ENCODE results near the gene CADPS2.

CADPS2 gene

DNA sequence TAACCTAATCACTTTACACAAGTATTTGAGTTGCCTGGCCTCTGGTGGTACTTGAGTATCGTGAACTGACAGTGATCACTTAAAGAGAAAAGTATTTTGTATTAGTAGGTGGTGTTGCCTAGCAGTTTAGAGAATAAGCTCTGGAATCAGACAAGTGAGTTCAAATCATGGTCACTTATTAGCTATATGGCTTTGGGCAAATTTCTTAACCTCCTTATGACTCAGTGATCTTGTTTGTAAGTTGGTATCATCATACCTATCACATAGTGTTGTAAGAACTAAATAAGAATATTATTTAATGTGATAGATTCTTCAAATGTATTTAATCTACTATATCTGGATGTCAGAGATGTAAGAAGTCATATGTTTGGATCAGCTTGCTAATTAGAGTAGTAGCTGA is 351.2 kb downstream of the CADPS2 start:
- no peak for FAIRE-seq
- no peak for DNase-seq (ENCODE audit: insufficient read length, low spot score)
- TF ChIP-seq SPI1 (IDR thresholded peaks at IDR 0.05; ENCODE audit: low read depth, low read length), result no peak
- TF ChIP-seq POLR2A (IDR thresholded peaks at IDR 0.05; ENCODE audit: low read depth, low read length), result no peak
- TF ChIP-seq POU2F2 (IDR thresholded peaks at IDR 0.05; ENCODE audit: low read depth, low read length), result no peak
- no peak for TF ChIP-seq POLR2AphosphoS5 (IDR thresholded peaks at IDR 0.05; ENCODE audit: low read depth, low read length)
- no peak for TF ChIP-seq TAF1 (IDR thresholded peaks at IDR 0.05; ENCODE audit: low read depth, low read length)
- TF ChIP-seq PAX5 (IDR thresholded peaks at IDR 0.05; ENCODE audit: insufficient read depth, low read length, severe bottlenecking), result no peak

DNA sequence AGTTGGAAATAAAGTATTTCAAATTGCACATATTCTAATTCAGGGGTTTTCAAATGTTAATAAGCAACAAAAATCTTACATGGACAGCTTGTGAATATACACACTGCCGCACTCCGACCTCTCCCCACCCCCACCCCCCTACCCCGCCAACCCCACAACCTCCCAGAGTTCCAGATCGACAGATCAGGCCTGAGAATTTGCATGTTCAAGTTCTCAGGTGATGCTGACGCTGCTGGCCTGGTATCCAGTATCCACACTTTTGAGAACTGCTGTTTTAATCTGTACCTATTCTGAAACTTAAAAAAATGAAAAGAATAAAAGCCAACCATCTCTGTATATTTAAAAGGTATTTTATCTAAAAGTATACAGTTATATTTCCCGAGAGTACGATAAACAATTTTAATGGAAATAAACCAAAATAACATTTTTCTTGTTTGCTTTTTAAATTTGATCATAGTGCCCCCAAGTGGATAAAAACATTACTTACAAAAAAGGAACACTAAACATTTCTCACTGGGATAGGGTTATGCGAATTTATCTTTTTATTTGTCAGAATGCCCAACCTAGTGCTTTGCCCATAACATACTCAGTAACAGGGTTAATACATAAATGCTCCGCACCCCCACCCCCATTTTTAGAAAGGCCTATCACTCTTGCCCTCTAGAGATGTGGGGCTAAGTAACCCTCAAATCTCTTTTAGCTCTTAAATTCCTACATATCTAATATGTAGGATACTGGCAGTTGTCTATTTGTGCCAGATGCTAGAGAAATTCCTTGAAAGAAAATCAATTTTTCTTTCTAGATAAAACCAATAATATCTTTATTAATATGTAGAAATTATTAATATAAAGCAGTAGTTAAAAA is 353.6 kb downstream of the CADPS2 start:
- no peak for FAIRE-seq
- TF ChIP-seq POLR2A (IDR thresholded peaks at IDR 0.05; ENCODE audit: low read depth, low read length) (no peak), PAX5 (IDR thresholded peaks at IDR 0.05; ENCODE audit: insufficient read depth, low read length, severe bottlenecking) (no peak), SPI1 (IDR thresholded peaks at IDR 0.05; ENCODE audit: low read depth, low read length) (no peak)
- DNase-seq (ENCODE audit: insufficient read length, low spot score), result no peak

DNA sequence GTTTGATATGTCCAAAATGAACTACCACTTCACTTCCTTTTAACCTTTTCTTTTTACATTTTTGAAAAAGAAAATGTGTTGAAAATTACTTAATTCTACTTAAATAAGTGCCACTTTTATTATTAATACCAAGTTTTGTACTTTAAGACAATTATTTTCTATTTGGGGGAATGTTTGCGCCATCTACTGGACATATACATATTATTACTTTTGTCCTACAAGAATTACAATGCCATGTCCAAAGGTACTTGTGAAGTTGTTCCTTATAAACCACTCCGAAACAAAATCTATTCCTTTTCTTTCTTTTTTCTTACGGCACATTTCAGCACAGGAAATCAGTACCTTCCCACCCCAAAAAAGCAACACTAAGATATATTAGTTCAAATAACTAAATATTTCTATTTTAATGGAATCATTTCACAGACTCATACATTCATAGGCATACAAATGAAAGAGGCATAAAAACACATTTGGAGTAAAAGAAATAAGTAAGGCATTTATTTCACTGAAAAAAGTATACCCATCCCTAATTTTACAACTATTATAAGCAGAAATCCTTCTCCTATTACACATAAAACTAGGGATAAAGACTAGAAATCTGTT is 357.3 kb downstream of the CADPS2 start:
- no peak for DNase-seq (ENCODE audit: insufficient read length, low spot score)
- FAIRE-seq, result no peak
- no peak for TF ChIP-seq POLR2A (IDR thresholded peaks at IDR 0.05; ENCODE audit: low read depth, low read length)
- no peak for TF ChIP-seq PAX5 (IDR thresholded peaks at IDR 0.05; ENCODE audit: insufficient read depth, low read length, severe bottlenecking)
- TF ChIP-seq SPI1 (IDR thresholded peaks at IDR 0.05; ENCODE audit: low read depth, low read length), result no peak
- no peak for TF ChIP-seq POU2F2 (IDR thresholded peaks at IDR 0.05; ENCODE audit: low read depth, low read length)
- TF ChIP-seq TAF1 (IDR thresholded peaks at IDR 0.05; ENCODE audit: low read depth, low read length), result no peak

DNA sequence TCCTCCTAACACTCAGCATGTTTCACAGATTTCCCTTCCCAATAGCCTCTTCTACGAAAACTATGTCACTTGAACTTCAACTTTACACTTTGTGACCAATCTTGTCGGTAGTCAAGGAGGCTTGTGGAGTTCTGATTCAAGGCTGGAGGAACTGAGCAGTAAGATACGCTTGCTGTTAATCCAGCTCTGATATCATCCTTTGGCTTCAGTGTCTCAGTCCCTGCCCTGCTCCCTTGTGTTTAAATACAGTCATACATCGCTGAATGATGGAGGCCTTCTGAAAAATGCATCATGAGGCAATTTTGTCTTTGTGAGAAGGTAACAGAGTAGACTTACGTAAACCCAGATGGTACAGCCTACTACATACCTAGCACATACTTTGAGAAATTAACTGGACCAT is 360.9 kb downstream of the CADPS2 start:
- no peak for DNase-seq (ENCODE audit: insufficient read length, low spot score)

DNA sequence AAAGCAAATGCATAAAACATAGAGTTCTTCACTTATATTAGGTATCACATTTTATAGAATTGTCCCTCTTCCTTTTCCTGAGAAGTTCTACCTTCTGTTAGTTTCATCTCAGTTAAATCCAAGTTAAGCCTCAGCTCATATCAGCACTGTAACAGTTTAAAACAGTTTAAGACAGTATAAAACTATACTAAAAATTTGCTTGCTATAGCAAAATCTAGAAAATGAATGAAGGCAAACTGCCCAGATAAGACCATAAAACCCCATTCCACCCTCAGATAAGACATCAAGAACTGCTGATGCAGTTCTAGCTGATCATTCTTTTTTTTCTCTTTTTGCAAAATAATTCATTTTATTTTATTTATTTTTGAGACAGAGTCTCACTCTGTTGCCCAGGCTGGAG is 364.5 kb downstream of the CADPS2 start:
- no peak for DNase-seq (ENCODE audit: insufficient read length, low spot score)
- FAIRE-seq, result no peak
- TF ChIP-seq POLR2AphosphoS5 (IDR thresholded peaks at IDR 0.05; ENCODE audit: low read depth, low read length) (no peak), TAF1 (IDR thresholded peaks at IDR 0.05; ENCODE audit: low read depth, low read length) (no peak), POU2F2 (IDR thresholded peaks at IDR 0.05; ENCODE audit: low read depth, low read length) (no peak)

More for the DNA sequence above, 360.9 kb downstream of the CADPS2 start:
- no peak for TF ChIP-seq SPI1 (IDR thresholded peaks at IDR 0.05; ENCODE audit: low read depth, low read length)
- TF ChIP-seq PAX5 (IDR thresholded peaks at IDR 0.05; ENCODE audit: insufficient read depth, low read length, severe bottlenecking), result no peak
- no peak for TF ChIP-seq POLR2A (IDR thresholded peaks at IDR 0.05; ENCODE audit: low read depth, low read length)
- TF ChIP-seq TAF1 (IDR thresholded peaks at IDR 0.05; ENCODE audit: low read depth, low read length), result no peak
- no peak for TF ChIP-seq POU2F2 (IDR thresholded peaks at IDR 0.05; ENCODE audit: low read depth, low read length)
- no peak for TF ChIP-seq POLR2AphosphoS5 (IDR thresholded peaks at IDR 0.05; ENCODE audit: low read depth, low read length)
- FAIRE-seq, result no peak

DNA sequence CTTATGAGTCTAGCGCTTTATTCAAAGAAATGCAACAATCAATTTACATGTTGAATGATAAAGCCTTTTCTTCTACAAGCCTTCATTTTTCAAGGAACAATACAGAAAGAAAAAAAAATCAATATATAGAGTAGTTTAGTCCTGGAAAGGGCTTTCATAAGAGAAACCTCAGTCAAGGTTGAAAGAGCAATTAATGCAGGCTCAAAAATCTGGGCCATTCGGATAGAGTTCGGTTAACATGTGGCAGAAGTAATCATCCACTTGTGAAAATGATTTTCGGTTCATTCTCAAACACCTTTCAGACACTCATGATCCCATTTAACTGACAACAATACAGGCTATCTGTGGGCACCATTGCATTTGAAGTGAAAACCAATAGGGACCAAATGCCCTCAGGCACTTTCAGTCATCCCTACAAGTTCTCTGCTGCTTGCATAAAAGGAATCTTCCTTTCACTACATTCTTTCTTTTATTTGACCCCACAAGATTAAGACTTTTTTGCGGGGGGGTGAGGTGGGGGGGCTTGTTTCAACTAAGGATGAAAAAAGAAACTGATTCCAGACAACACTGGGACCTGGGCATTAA is 365.2 kb downstream of the CADPS2 start:
- no peak for TF ChIP-seq PAX5 (IDR thresholded peaks at IDR 0.05; ENCODE audit: insufficient read depth, low read length, severe bottlenecking)
- TF ChIP-seq SPI1 (IDR thresholded peaks at IDR 0.05; ENCODE audit: low read depth, low read length), result no peak
- no peak for TF ChIP-seq TAF1 (IDR thresholded peaks at IDR 0.05; ENCODE audit: low read depth, low read length)
- no peak for TF ChIP-seq POLR2A (IDR thresholded peaks at IDR 0.05; ENCODE audit: low read depth, low read length)
- no peak for TF ChIP-seq POLR2AphosphoS5 (IDR thresholded peaks at IDR 0.05; ENCODE audit: low read depth, low read length)
- no peak for TF ChIP-seq POU2F2 (IDR thresholded peaks at IDR 0.05; ENCODE audit: low read depth, low read length)
- no peak for DNase-seq (ENCODE audit: insufficient read length, low spot score)
- no peak for FAIRE-seq

DNA sequence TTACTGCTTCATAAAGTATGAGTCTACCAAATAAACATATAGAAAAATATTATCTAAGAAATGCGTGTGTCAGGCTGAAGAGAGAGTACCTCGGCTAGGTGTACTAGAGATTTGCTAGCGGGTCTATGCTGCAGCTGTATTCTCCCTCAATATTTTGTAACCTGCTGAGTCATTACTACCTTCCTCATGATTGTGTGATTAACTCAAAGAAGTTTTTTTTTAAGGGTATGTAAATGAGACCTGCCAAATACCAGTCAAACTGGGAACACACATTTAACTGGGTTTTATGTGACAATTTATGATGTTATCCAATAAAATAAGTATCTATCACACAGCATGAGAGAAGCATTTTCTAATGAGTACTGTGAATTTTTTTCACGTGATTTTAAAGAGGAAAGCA is 367.8 kb downstream of the CADPS2 start:
- FAIRE-seq, result no peak
- TF ChIP-seq POLR2AphosphoS5 (IDR thresholded peaks at IDR 0.05; ENCODE audit: low read depth, low read length) (no peak), POU2F2 (IDR thresholded peaks at IDR 0.05; ENCODE audit: low read depth, low read length) (no peak), PAX5 (IDR thresholded peaks at IDR 0.05; ENCODE audit: insufficient read depth, low read length, severe bottlenecking) (no peak), SPI1 (IDR thresholded peaks at IDR 0.05; ENCODE audit: low read depth, low read length) (no peak), TAF1 (IDR thresholded peaks at IDR 0.05; ENCODE audit: low read depth, low read length) (no peak), POLR2A (IDR thresholded peaks at IDR 0.05; ENCODE audit: low read depth, low read length) (no peak)
- DNase-seq (ENCODE audit: insufficient read length, low spot score), result no peak

DNA sequence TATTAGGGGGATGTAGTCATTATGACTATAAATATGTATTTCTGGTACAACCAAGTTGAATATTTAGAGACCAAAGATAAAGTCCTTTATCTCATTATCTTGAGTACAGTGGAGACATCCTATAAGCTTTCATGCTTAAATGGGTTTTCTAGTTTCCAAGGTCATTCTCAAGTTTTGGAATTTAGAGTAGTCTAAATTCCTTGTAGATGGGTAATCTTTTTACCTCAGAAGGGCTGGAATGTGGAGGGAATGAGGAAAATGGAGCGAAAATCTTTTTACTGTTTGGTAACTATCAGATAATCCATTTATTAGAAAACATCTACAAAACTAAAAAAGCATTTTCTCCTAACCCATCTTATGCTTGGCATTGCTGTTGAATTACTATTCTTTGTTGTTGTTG is 368.7 kb downstream of the CADPS2 start:
- FAIRE-seq (no peak), DNase-seq (ENCODE audit: insufficient read length, low spot score) (no peak)

DNA sequence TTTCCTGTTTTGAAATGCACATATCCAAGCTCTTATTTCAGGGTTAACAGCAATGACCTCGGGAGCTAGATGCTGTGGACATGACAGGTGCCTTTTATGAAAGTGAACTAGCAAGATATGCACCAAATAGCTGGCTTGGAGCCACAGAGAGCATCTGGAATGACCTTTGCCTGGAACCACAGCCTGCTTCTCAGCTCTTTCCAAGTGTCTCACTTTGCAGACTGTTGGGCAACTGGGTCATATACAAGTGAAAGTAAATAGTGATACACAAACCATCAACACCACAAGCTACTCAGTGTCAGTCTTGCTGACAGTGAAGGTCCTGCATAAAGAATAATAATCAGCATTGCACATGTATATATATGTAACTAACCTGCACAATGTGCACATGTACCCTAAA is 370.9 kb downstream of the CADPS2 start:
- FAIRE-seq (no peak), DNase-seq (ENCODE audit: insufficient read length, low spot score) (no peak)
- TF ChIP-seq POU2F2 (IDR thresholded peaks at IDR 0.05; ENCODE audit: low read depth, low read length) (no peak), POLR2A (IDR thresholded peaks at IDR 0.05; ENCODE audit: low read depth, low read length) (no peak), TAF1 (IDR thresholded peaks at IDR 0.05; ENCODE audit: low read depth, low read length) (no peak), SPI1 (IDR thresholded peaks at IDR 0.05; ENCODE audit: low read depth, low read length) (no peak), PAX5 (IDR thresholded peaks at IDR 0.05; ENCODE audit: insufficient read depth, low read length, severe bottlenecking) (no peak), POLR2AphosphoS5 (IDR thresholded peaks at IDR 0.05; ENCODE audit: low read depth, low read length) (no peak)

More for the DNA sequence above, 368.7 kb downstream of the CADPS2 start:
- no peak for TF ChIP-seq PAX5 (IDR thresholded peaks at IDR 0.05; ENCODE audit: insufficient read depth, low read length, severe bottlenecking)
- no peak for TF ChIP-seq POLR2A (IDR thresholded peaks at IDR 0.05; ENCODE audit: low read depth, low read length)
- TF ChIP-seq SPI1 (IDR thresholded peaks at IDR 0.05; ENCODE audit: low read depth, low read length), result no peak
- TF ChIP-seq POU2F2 (IDR thresholded peaks at IDR 0.05; ENCODE audit: low read depth, low read length), result no peak
- no peak for TF ChIP-seq POLR2AphosphoS5 (IDR thresholded peaks at IDR 0.05; ENCODE audit: low read depth, low read length)
- TF ChIP-seq TAF1 (IDR thresholded peaks at IDR 0.05; ENCODE audit: low read depth, low read length), result no peak
